IPS-18c (cell line): Measurements from ENCODE around the gene NXPE3.

Experiments
- H3K4me3 ChIP-seq: 2 replicates; pipeline ENCODE4 v1.7.0; 2013; ENCODE audit warnings: low read depth, mild to moderate bottlenecking, low read length, moderate library complexity; ENCODE audit not compliant: insufficient read depth
- H3K9me3 ChIP-seq: one replicate; pipeline ENCODE4 v1.6.1; 2013; ENCODE audit warnings: mild to moderate bottlenecking, low read length, moderate library complexity; ENCODE audit not compliant: control insufficient read depth, insufficient read depth

NXPE3 gene

GRCh38 chr3:101840066-101840465 is 61.1 kb downstream of the NXPE3 start:
- Histone ChIP-seq H3K4me3 (no peak overlapping the region), H3K9me3 (no peaks in the 10 kb centered on the region)

- H3K4me3 ChIP-seq = no peak overlapping the region
- no peaks in the 10 kb centered on the region for H3K9me3 ChIP-seq
These were observed 63.4 kb downstream of the NXPE3 start for GRCh38 chr3:101842245-101842934.

- H3K9me3 ChIP-seq = no peaks in the 10 kb centered on the region
- H3K4me3 ChIP-seq = no peak overlapping the region
These were observed 63.9 kb downstream of the NXPE3 start for GRCh38 chr3:101842935-101843330.

- H3K9me3 ChIP-seq = no peaks in the 10 kb centered on the region
- H3K4me3 ChIP-seq = no peak overlapping the region
These were observed 66.4 kb downstream of the NXPE3 start for GRCh38 chr3:101845425-101845824.

GRCh38 chr3:101846709-101847108 is 67.7 kb downstream of the NXPE3 start:
- Histone ChIP-seq H3K4me3 (no peak overlapping the region), H3K9me3 (no peaks in the 10 kb centered on the region)

GRCh38 chr3:101847328-101847727 is 68.3 kb downstream of the NXPE3 start:
- Histone ChIP-seq H3K4me3 (no peak overlapping the region), H3K9me3 (no peaks in the 10 kb centered on the region)

GRCh38 chr3:101848326-101848725 is 69.3 kb downstream of the NXPE3 start:
- Histone ChIP-seq H3K9me3 (no peaks in the 10 kb centered on the region), H3K4me3 (no peak overlapping the region)

- H3K4me3 ChIP-seq = peak within 1 kb of the TSS; percentile 82
- no peaks in the 10 kb centered on the region for H3K9me3 ChIP-seq
These were observed 70.0 kb downstream of the NXPE3 start, which contains the start of gene NFKBIZ for GRCh38 chr3:101848754-101849713. TSS of gene NFKBIZ (plus strand) at chr3:101849514. CDS start at chr3:101849629, 115 bp downstream.

- Histone ChIP-seq H3K4me3 (peak overlapping the region; percentile 82), H3K9me3 (no peaks in the 10 kb centered on the region)
These were observed 70.8 kb downstream of the NXPE3 start for GRCh38 chr3:101849714-101850245.

- peak overlapping the region; percentile 82 for H3K4me3 ChIP-seq
- H3K9me3 ChIP-seq = no peaks in the 10 kb centered on the region
These were observed 71.4 kb downstream of the NXPE3 start for GRCh38 chr3:101850246-101851051.

- H3K9me3 ChIP-seq = no peaks in the 10 kb centered on the region
- H3K4me3 ChIP-seq = no peak overlapping the region; the same call in 1 of the 2 replicates
These were observed 72.2 kb downstream of the NXPE3 start for GRCh38 chr3:101851072-101851770.

- no peaks in the 10 kb centered on the region for H3K9me3 ChIP-seq
- H3K4me3 ChIP-seq = no peak overlapping the region
These were observed 73.1 kb downstream of the NXPE3 start for GRCh38 chr3:101851850-101852714.

GRCh38 chr3:101852983-101853840 is 74.2 kb downstream of the NXPE3 start:
- no peak overlapping the region for H3K4me3 ChIP-seq
- H3K9me3 ChIP-seq = no peaks in the 10 kb centered on the region

- no peak overlapping the region for H3K4me3 ChIP-seq
These were observed 75.0 kb downstream of the NXPE3 start for GRCh38 chr3:101853982-101854381.

More at GRCh38 chr3:101853982-101854381, 75.0 kb downstream of the NXPE3 start:
- no peaks in the 10 kb centered on the region for H3K9me3 ChIP-seq
